Osteocyte (in vitro differentiated cells): ENCODE data around the gene PACSIN2. TPM values are rescaled to one million over a fixed set of nuclear protein-coding genes. Genes with fewer than 3 reads are reported as not detected.
A peak's percentile ranks its signal among the peaks of the same experiment; 100 is the strongest.
"Not testable (repeated sequence)": the region's sequence is repeated elsewhere in the genome, so short reads cannot be mapped to it uniquely, and the experiment has no call there.

ENCODE experiments used
- DNase-seq: peaks from one replicate; pipeline ENCODE4 v3.0.0; 2021; ENCODE audit warnings: mixed read lengths; ENCODE audit not compliant: unreplicated experiment; ENCODE audit errors: extremely low spot score
- H3K27ac Mint-ChIP-seq: one replicate; pipeline ENCODE4 v1.8.0; 2021; ENCODE audit warnings: mild to moderate bottlenecking, mixed read lengths; ENCODE audit not compliant: unreplicated experiment
- H3K27me3 Mint-ChIP-seq: one replicate; pipeline ENCODE4 v1.8.0; 2021; ENCODE audit warnings: mixed read lengths; ENCODE audit not compliant: unreplicated experiment
- H3K36me3 Mint-ChIP-seq: one replicate; pipeline ENCODE4 v1.8.0; 2021; ENCODE audit warnings: mixed read lengths; ENCODE audit not compliant: unreplicated experiment
- H3K4me1 Mint-ChIP-seq: one replicate; pipeline ENCODE4 v1.8.0; 2021; ENCODE audit warnings: mixed read lengths; ENCODE audit not compliant: unreplicated experiment
- H3K4me3 Mint-ChIP-seq: one replicate; pipeline ENCODE4 v1.8.0; 2021; ENCODE audit warnings: mild to moderate bottlenecking, moderate library complexity, mixed read lengths; ENCODE audit not compliant: unreplicated experiment
- H3K9me3 Mint-ChIP-seq: one replicate; pipeline ENCODE4 v1.8.0; 2021; ENCODE audit warnings: mixed read lengths; ENCODE audit not compliant: unreplicated experiment
- total RNA-seq: library from RNA; stranded (reverse); gene quantifications from 2 replicates; pipeline ENCODE4 v1.2.1, GENCODE V29; 2021
- TF ChIP-seq, protein P1 (sequence below): fragments of 200-600 bp; sonication (generic); IDR thresholded peaks from 2 replicates; pipeline ENCODE4 v1.5.0; 2021; ENCODE audit warnings: antibody characterized with exemption, mild to moderate bottlenecking, moderate library complexity

Gene PACSIN2
- total RNA-seq, 1 donor from 2014 or later: 51.7 TPM

DNA sequence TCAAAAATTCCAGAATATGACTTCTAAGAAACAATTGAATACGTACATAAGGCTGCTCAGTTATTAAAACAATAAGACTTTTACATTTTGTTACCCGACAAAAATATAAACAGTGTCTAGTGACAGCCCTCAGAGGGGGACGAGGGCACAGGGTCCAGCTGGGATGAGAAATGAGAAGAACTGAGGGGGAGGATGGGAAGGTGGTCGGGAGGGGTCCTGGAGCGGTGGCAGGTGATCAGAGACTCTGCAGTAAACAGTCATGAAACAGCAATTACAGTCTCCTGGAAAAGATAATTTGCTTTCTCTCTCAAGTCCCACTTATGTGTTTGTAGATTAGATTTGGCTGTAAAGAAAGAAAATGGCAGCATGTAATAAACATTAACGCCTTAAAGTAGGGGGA, 56.0 kb downstream of the PACSIN2 start:
- Mint-ChIP-seq H3K36me3 (peaks cover 5% of the 10 kb centered on the region), H3K27me3 (no peaks in the 10 kb centered on the region), H3K27ac (peak overlapping the region; percentile 88), H3K4me1 (peaks cover 62% of the 10 kb centered on the region), H3K4me3 (peak overlapping the region; percentile 64), H3K9me3 (peaks cover 6% of the 10 kb centered on the region)
- no peak for DNase-seq
- TF ChIP-seq, protein P1, sequence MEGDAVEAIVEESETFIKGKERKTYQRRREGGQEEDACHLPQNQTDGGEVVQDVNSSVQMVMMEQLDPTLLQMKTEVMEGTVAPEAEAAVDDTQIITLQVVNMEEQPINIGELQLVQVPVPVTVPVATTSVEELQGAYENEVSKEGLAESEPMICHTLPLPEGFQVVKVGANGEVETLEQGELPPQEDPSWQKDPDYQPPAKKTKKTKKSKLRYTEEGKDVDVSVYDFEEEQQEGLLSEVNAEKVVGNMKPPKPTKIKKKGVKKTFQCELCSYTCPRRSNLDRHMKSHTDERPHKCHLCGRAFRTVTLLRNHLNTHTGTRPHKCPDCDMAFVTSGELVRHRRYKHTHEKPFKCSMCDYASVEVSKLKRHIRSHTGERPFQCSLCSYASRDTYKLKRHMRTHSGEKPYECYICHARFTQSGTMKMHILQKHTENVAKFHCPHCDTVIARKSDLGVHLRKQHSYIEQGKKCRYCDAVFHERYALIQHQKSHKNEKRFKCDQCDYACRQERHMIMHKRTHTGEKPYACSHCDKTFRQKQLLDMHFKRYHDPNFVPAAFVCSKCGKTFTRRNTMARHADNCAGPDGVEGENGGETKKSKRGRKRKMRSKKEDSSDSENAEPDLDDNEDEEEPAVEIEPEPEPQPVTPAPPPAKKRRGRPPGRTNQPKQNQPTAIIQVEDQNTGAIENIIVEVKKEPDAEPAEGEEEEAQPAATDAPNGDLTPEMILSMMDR: no peak

DNA sequence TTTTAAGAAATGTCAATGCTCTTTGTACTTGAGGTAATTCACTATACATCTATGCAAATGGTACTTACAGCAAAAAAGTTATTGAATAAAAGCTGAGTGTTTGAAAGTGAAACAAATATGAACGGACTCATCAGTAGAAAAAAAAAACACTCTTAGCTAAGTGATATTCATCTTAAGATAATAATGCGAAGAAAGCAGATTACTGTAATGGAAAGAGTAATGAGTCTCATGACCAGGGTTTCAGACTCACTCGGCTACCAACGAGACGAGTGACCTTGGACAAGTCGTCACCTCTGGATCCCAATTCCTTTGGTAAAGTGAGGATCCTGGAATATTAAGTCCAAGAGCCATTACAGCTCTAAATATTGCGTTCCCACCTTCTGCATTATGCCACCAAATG, 57.0 kb downstream of the PACSIN2 start:
- H3K4me3 Mint-ChIP-seq: no peak overlapping the region
- H3K27me3 Mint-ChIP-seq: no peaks in the 10 kb centered on the region
- peaks cover 63% of the 10 kb centered on the region for H3K4me1 Mint-ChIP-seq
- TF ChIP-seq, protein P1: no peak
- peaks cover 6% of the 10 kb centered on the region for H3K9me3 Mint-ChIP-seq
- peak overlapping the region; percentile 45 for H3K27ac Mint-ChIP-seq
- no peak for DNase-seq
- H3K36me3 Mint-ChIP-seq: no peaks in the 10 kb centered on the region

DNA sequence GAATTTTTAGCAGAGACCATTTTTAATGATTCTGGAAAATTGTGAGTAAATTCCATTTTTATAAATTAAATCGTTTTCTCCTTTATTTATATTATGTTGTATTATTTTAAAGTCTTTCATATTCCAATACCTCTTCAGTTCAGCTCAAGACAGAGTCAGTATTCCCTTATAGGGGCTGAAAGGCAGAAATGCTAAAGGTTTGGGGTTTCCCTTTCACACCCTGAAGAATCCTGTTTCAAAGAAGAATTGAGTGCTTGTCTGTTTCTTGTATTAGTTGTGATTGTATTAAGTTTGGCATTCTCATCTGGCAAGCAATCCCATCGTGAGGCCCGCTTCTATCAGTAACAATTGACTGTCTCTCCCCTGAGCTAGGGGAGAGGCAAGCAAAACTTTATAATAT, 57.4 kb downstream of the PACSIN2 start:
- Mint-ChIP-seq H3K4me1 (peaks cover 63% of the 10 kb centered on the region), H3K36me3 (no peaks in the 10 kb centered on the region), H3K4me3 (no peak overlapping the region), H3K27me3 (no peaks in the 10 kb centered on the region), H3K9me3 (peaks cover 6% of the 10 kb centered on the region), H3K27ac (peak overlapping the region; percentile 45)
- TF ChIP-seq, protein P1: no peak
- no peak for DNase-seq

DNA sequence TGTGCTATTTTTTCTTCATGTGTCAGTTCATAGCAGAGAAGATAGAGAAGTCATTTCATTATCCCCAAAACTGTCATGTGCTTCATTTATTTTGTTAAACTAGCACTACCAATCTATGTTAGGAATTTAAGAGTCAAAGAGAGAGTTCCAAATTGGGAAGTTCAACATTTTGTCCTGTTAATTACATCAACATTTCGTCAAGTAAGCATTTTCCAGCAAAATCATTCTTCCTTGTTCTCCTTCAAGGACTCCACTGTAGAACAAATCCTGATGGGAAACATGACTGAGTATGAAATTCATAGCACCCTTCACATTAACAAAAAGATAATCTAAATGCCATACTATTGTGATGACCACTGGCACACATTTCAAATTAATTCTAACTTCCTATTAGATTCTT, 59.1 kb downstream of the PACSIN2 start:
- H3K27ac Mint-ChIP-seq: no peak overlapping the region
- no peak for DNase-seq
- no peaks in the 10 kb centered on the region for H3K36me3 Mint-ChIP-seq
- H3K4me1 Mint-ChIP-seq: peaks cover 54% of the 10 kb centered on the region
- H3K27me3 Mint-ChIP-seq: no peaks in the 10 kb centered on the region
- H3K4me3 Mint-ChIP-seq: no peak overlapping the region
- TF ChIP-seq, protein P1: no peak
- H3K9me3 Mint-ChIP-seq: peaks cover 6% of the 10 kb centered on the region

DNA sequence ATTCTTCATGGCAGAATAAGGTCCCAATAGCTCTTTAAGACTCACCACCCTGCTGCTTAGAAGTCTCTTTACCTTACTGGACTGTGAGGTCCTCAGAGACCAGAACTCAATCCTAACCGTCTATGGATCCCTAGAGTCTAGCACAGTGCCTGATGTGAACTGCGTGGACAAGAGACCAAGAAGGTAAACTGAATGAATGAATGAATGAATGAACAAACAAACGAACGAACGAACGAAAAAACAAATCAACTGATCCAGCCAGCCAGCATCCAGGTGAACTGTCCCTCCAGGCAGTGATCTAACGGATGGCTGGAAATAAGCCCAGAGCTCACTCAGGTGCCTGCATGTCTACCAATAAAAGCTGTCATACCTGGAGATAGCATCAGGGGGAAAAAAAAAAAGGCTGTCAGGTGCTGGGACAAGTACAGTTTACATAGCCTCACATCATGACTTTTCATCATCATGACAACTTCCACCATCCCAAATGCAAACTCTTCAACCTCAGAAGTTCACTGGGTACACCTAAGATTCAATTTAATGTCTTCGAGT, 59.8 kb downstream of the PACSIN2 start:
- Mint-ChIP-seq H3K36me3 (no peaks in the 10 kb centered on the region), H3K27ac (no peak overlapping the region), H3K4me1 (peaks cover 47% of the 10 kb centered on the region), H3K4me3 (no peak overlapping the region), H3K27me3 (no peaks in the 10 kb centered on the region), H3K9me3 (peaks cover 6% of the 10 kb centered on the region)
- TF ChIP-seq, protein P1: no peak
- no peak for DNase-seq

DNA sequence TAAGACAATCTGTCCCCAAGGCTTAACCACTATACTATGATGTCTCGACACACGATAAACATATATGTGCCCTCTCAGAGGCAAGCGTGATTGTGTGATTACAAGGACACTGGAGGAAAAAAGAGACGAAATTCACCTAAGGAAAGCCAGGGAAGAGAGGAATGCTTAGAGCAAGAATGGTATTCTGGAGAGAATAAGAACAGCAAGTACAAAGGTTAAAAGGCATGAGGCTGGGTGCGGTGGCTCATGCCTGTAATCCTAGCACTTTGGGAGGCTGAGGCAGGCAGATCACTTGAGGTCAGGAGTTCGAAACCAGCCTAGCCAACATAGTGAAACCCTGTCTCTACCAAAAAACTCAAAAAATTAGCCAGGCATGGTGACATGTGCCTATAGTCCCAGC, 61.2 kb downstream of the PACSIN2 start:
- Mint-ChIP-seq H3K4me1 (peaks cover 42% of the 10 kb centered on the region), H3K27ac (peak overlapping the region; percentile 3)

More for the DNA sequence above, 61.2 kb downstream of the PACSIN2 start:
- H3K27me3 Mint-ChIP-seq, DNase-seq, H3K4me3 Mint-ChIP-seq, H3K9me3 Mint-ChIP-seq, H3K36me3 Mint-ChIP-seq: not testable (repeated sequence)
